OCI-LY1 (cell line): ENCODE data around the gene MMAB.

Source experiments
- H2AFZ ChIP-seq: fragments of 200-600 bp; sonication (generic), shearing (Covaris generic); 2 replicates; pipeline ENCODE4 v1.6.0; 2014; ENCODE audit warnings: antibody characterized with exemption, mild to moderate bottlenecking, low read length
- H3F3A ChIP-seq: fragments of 200-600 bp; sonication (generic), shearing (Covaris generic); 2 replicates; pipeline ENCODE4 v1.6.0; 2014; ENCODE audit warnings: mild to moderate bottlenecking, antibody characterized with exemption, low read length, moderate library complexity; ENCODE audit not compliant: insufficient read depth
- H3K27ac ChIP-seq: fragments of 200-600 bp; sonication (generic); 2 replicates; pipeline ENCODE4 v1.5.1; 2014; ENCODE audit warnings: low read length, mixed run types, mild to moderate bottlenecking, low read depth; ENCODE audit not compliant: poor library complexity, severe bottlenecking
- H3K27me3 ChIP-seq: fragments of 200-600 bp; sonication (generic); 2 replicates; pipeline ENCODE4 v1.6.0; 2014; ENCODE audit warnings: antibody characterized with exemption, mild to moderate bottlenecking, low read length, moderate library complexity; ENCODE audit not compliant: insufficient read depth
- H3K36me3 ChIP-seq: fragments of 200-600 bp; sonication (generic); 2 replicates; pipeline ENCODE4 v1.6.1; 2014; ENCODE audit warnings: mild to moderate bottlenecking, antibody characterized with exemption, low read length, moderate library complexity, mixed read lengths; ENCODE audit not compliant: insufficient read depth
- H3K4me1 ChIP-seq: fragments of 200-600 bp; sonication (generic); 2 replicates; pipeline ENCODE4 v1.5.1; 2014; ENCODE audit warnings: mild to moderate bottlenecking, low read length, moderate library complexity; ENCODE audit not compliant: insufficient read depth, severe bottlenecking
- H3K4me2 ChIP-seq: fragments of 200-600 bp; sonication (generic), shearing (Covaris generic); 2 replicates; pipeline ENCODE4 v1.6.1; 2014; ENCODE audit warnings: low read length
- H3K4me3 ChIP-seq: fragments of 200-600 bp; sonication (generic); 2 replicates; pipeline ENCODE4 v1.5.1; 2014; ENCODE audit warnings: low read length, low read depth, mild to moderate bottlenecking, mixed read lengths; ENCODE audit not compliant: poor library complexity, severe bottlenecking
- H3K79me2 ChIP-seq: fragments of 200-600 bp; shearing (Covaris generic); 2 replicates; pipeline ENCODE4 v1.6.1; 2016; ENCODE audit warnings: mixed run types, low read length, mixed read lengths; ENCODE audit not compliant: insufficient read depth
- H3K9ac ChIP-seq: fragments of 200-600 bp; sonication (generic), shearing (Covaris generic); 2 replicates; pipeline ENCODE4 v1.6.1; 2014; ENCODE audit warnings: mild to moderate bottlenecking, low read length, mixed read lengths
- H3K9me2 ChIP-seq: fragments of 200-600 bp; sonication (generic), shearing (Covaris generic); 2 replicates; pipeline ENCODE4 v1.6.1; 2014; ENCODE audit warnings: low read depth, mild to moderate bottlenecking, low read length, mixed read lengths
- H3K9me3 ChIP-seq: fragments of 200-600 bp; shearing (Covaris generic); 2 replicates; pipeline ENCODE4 v1.6.1; 2014; ENCODE audit warnings: low read length, mixed read lengths
- H4K20me1 ChIP-seq: fragments of 200-600 bp; sonication (generic), shearing (Covaris generic); 2 replicates; pipeline ENCODE4 v1.6.0; 2016; ENCODE audit warnings: mild to moderate bottlenecking, low read length; ENCODE audit not compliant: insufficient read depth
- CTCF ChIP-seq: fragments of 200-600 bp; sonication (generic), shearing (Covaris generic); IDR thresholded peaks from 2 replicates; pipeline ENCODE4 v1.5.1; 2017; ENCODE audit warnings: mild to moderate bottlenecking, antibody characterized with exemption, low read length, moderate library complexity, mixed read lengths
- EZH2 ChIP-seq: fragments of 200-600 bp; sonication (generic), shearing (Covaris generic); IDR thresholded peaks from 2 replicates; pipeline ENCODE4 v1.8.0; 2017; ENCODE audit warnings: borderline replicate concordance, mixed run types, mild to moderate bottlenecking, antibody characterized with exemption, low read length, moderate library complexity, mixed read lengths

The MMAB gene

GRCh38 chr12:109580272-109580671, 7.0 kb upstream of the MMAB start:
- TF ChIP-seq EZH2, result no peak
- no peak for TF ChIP-seq CTCF
- Histone ChIP-seq H3K9me3 (no peaks in the 10 kb centered on the region), H4K20me1 (no peaks in the 10 kb centered on the region), H3K27ac (no peak overlapping the region), H3K4me2 (no peak overlapping the region), H3K36me3 (peaks cover 42% of the 10 kb centered on the region), H3K4me1 (no peaks in the 10 kb centered on the region), H3K4me3 (no peak overlapping the region), H3K79me2 (no peaks in the 10 kb centered on the region), H2AFZ (no peak overlapping the region), H3F3A (no peaks in the 10 kb centered on the region), H3K9ac (no peak overlapping the region), H3K27me3 (no peaks in the 10 kb centered on the region), H3K9me2 (no peaks in the 10 kb centered on the region)

- no peaks in the 10 kb centered on the region for H3F3A ChIP-seq
- no peak overlapping the region for H2AFZ ChIP-seq
- no peaks in the 10 kb centered on the region for H3K9me2 ChIP-seq
- H4K20me1 ChIP-seq, result no peaks in the 10 kb centered on the region
- no peaks in the 10 kb centered on the region for H3K27me3 ChIP-seq
- H3K27ac ChIP-seq, result no peak overlapping the region
- H3K4me1 ChIP-seq, result peaks cover 6% of the 10 kb centered on the region
- no peaks in the 10 kb centered on the region for H3K79me2 ChIP-seq
- no peak for TF ChIP-seq CTCF
- TF ChIP-seq EZH2, result no peak
- H3K4me2 ChIP-seq, result no peak overlapping the region
- no peak overlapping the region for H3K9ac ChIP-seq
- H3K4me3 ChIP-seq, result no peak overlapping the region
- H3K9me3 ChIP-seq, result no peaks in the 10 kb centered on the region
- H3K36me3 ChIP-seq, result peaks cover 42% of the 10 kb centered on the region
These were observed 6.3 kb upstream of the MMAB start for GRCh38 chr12:109579639-109580038.

- no peaks in the 10 kb centered on the region for H3K9me3 ChIP-seq
- H3K79me2 ChIP-seq, result no peaks in the 10 kb centered on the region
- no peak overlapping the region for H2AFZ ChIP-seq
- H3K27me3 ChIP-seq, result no peaks in the 10 kb centered on the region
- no peak overlapping the region for H3K9ac ChIP-seq
- H3K27ac ChIP-seq, result no peak overlapping the region
- H3K4me1 ChIP-seq, result peaks cover 13% of the 10 kb centered on the region
- TF ChIP-seq EZH2 (no peak), CTCF (no peak)
- H3F3A ChIP-seq, result no peaks in the 10 kb centered on the region
- H3K4me3 ChIP-seq, result no peak overlapping the region
- H3K9me2 ChIP-seq, result no peaks in the 10 kb centered on the region
- no peaks in the 10 kb centered on the region for H4K20me1 ChIP-seq
- no peak overlapping the region for H3K4me2 ChIP-seq
- H3K36me3 ChIP-seq, result peaks cover 36% of the 10 kb centered on the region
These were observed 5.1 kb upstream of the MMAB start for GRCh38 chr12:109578330-109578927.
